ENCODE results near the gene SDR42E2.

GRCh38 chr16:22190776-22191531, 28.6 kb downstream of the SDR42E2 start:
- TF ChIP-seq POLR2AphosphoS5 (IDR thresholded peaks at IDR 0.05): peak; percentile 97
- TF ChIP-seq CTCF (IDR thresholded peaks at IDR 0.05): no peak
